AG09319 (cell line): Measurements from ENCODE around the gene MICAL3.

Source experiments
- DNase-seq: peaks from one replicate; pipeline ENCODE4 v3.0.0-alpha.2; 2010; ENCODE audit warnings: low read depth; ENCODE audit errors: extremely low read depth
- CTCF ChIP-seq: IDR thresholded peaks from 2 replicates; pipeline ENCODE4 v1.5.1; 2011; ENCODE audit warnings: low read depth, mild to moderate bottlenecking, inconsistent platforms, low read length, moderate library complexity

Gene MICAL3

GRCh38 chr22:17919276-17920144, 104.9 kb downstream of the MICAL3 start:
- DNase-seq: no peak
- TF ChIP-seq CTCF: no peak

- no peak for TF ChIP-seq CTCF
- no peak for DNase-seq
Measured at GRCh38 chr22:17918840-17919239, 105.5 kb downstream of the MICAL3 start.

GRCh38 chr22:17917490-17917983, 106.8 kb downstream of the MICAL3 start:
- no peak for TF ChIP-seq CTCF
- no peak for DNase-seq

GRCh38 chr22:17916226-17916889, 108.0 kb downstream of the MICAL3 start:
- DNase-seq: no peak
- TF ChIP-seq CTCF: no peak

GRCh38 chr22:17915676-17916075, 108.7 kb downstream of the MICAL3 start:
- TF ChIP-seq CTCF: no peak

GRCh38 chr22:17915188-17915587, 109.2 kb downstream of the MICAL3 start:
- DNase-seq: no peak
- no peak for TF ChIP-seq CTCF

More at GRCh38 chr22:17915676-17916075, 108.7 kb downstream of the MICAL3 start:
- no peak for DNase-seq

GRCh38 chr22:17914474-17914873, 109.9 kb downstream of the MICAL3 start:
- no peak for TF ChIP-seq CTCF
- DNase-seq: no peak
